ENCODE results near the gene SLC7A7. TPM values are rescaled to one million over a fixed set of nuclear protein-coding genes. Genes with fewer than 3 reads are reported as not detected.

Gene SLC7A7
- total and polyA plus RNA-seq, 10 of the 15 experiments (the other 5 are each of a cell fraction or from before 2014, with no cell fraction given): 27.8 to 79.2 (median 50.8) TPM

DNA sequence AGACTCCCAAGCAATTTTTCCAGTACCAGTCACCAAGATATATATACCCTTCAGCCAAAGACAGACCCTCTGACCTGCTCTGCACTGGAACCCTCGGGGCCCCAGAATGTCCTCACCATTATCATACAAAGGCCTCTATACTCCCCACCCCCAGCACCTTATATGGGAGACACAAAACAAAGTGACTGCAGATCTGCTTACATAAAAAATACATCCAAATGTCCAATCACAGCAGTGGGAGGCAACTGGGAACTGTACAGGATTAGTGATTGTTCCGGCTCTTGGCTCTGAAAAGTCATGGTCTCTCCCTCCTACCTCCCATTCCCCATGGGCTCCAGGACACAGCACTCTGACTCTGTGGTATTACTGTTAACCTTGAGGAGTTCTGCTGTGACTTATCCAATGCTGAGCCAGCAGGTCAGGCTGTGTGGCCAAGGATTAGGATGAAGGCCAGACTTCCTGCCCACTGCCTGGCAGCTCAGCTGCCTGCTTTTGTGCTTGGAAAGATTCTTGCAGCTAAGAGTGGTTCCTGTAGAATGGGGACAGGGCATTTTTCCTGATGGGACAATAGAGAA lies 35.0 kb downstream of the SLC7A7 start (continued):
- TF ChIP-seq NFIC (IDR thresholded peaks at IDR 0.05; ENCODE audit: low read depth, low read length) (no peak), IKZF2 (IDR thresholded peaks at IDR 0.05) (no peak)

- ATAC-seq (peak; percentile 56), FAIRE-seq (no peak), DNase-seq (ENCODE audit: low read depth, low spot score) (no peak)
- Histone ChIP-seq H3K27me3 (replicated peaks in 1 of 2; ENCODE audit: control insufficient read depth in 2 of 2, insufficient read depth in 2 of 2, low read length in 1 of 2) (no peaks in the 10 kb centered on the region), H3K9ac (ENCODE audit: control insufficient read depth, insufficient read depth, low read length) (no peak overlapping the region), H3K79me2 (ENCODE audit: control insufficient read depth, insufficient read depth, low read length) (no peaks in the 10 kb centered on the region; the same call in 1 of the 2 replicates), H3K4me1 (ENCODE audit: control insufficient read depth, insufficient read depth, low read length) (peaks cover 13% of the 10 kb centered on the region), H3K9me3 (replicated peaks; ENCODE audit: control insufficient read depth, insufficient read depth, low read length) (no peaks in the 10 kb centered on the region), H3K4me3 (no peak overlapping the region), H4K20me1 (ENCODE audit: control insufficient read depth, insufficient read depth) (no peaks in the 10 kb centered on the region), H3K4me2 (ENCODE audit: control insufficient read depth, insufficient read depth) (no peak overlapping the region), H3K27ac (ENCODE audit: control insufficient read depth, insufficient read depth) (peak overlapping the region; percentile 46), H2AFZ (ENCODE audit: control insufficient read depth, low read depth, low read length) (no peak overlapping the region), H3K36me3 (ENCODE audit: control insufficient read depth in 2 of 2, insufficient read depth in 2 of 2, low read length in 1 of 2) (peaks cover 19 to 20% of the 10 kb centered on the region in 2 experiments)
- ChIA-PET SMC1A (ENCODE audit: uncharacterized antibody, unreplicated experiment) (interaction anchor here (0.8 to 7.2 kb wide), 14 partner anchors 13 to 211 kb away, joined by 3 to 84 read pairs (median 4); partner anchors contain the start of gene SLC7A7), RAD21 (ENCODE audit: unreplicated experiment) (interaction anchor here (1.0 to 7.2 kb wide), 7 partner anchors 13 to 179 kb away, joined by 3 to 51 read pairs (median 3); partner anchors contain the start of gene ABHD4), POLR2A (interaction anchor here (1.5 kb wide), 2 partner anchors 36 to 54 kb away, joined by 3 to 6 read pairs; no protein-coding TSS in a partner anchor), CTCF (interaction anchor here (0.6 to 8.1 kb wide), 20 partner anchors 11 to 207 kb away, joined by 3 to 92 read pairs (median 5); partner anchors contain the start of genes OXA1L and SLC7A7)
- no peak for TF ChIP-seq PAX8 (IDR thresholded peaks at IDR 0.05)
- TF ChIP-seq YY1 (IDR thresholded peaks at IDR 0.05; ENCODE audit: low read depth, low read length): no peak
- no peak for TF ChIP-seq SRF (IDR thresholded peaks at IDR 0.05; ENCODE audit: low read depth in 2 of 2, low read length in 2 of 2)
- no peak for TF ChIP-seq NBN (IDR thresholded peaks at IDR 0.05)
- TF ChIP-seq ETV6 (conservative IDR thresholded peaks at IDR 0.05 in 1 of 2, IDR thresholded peaks at IDR 0.05 in 1 of 2; ENCODE audit: borderline replicate concordance in 1 of 2, low read depth in 1 of 2): 0 out of 4 replicates have a peak, but pooled peaks of 1 of the 2 experiments have one; percentile 14
- no peak for TF ChIP-seq SMAD1 (IDR thresholded peaks at IDR 0.05; ENCODE audit: low read depth, partially characterized antibody)
- TF ChIP-seq RUNX3 (IDR thresholded peaks at IDR 0.05; ENCODE audit: low read length): peak; percentile 10; the same call in 1 of the 2 replicates
- 0 out of 2 replicates have a peak, but pooled peaks have one; percentile 31 for TF ChIP-seq NFIC (IDR thresholded peaks at IDR 0.05; ENCODE audit: low read depth, low read length)
- no peak for TF ChIP-seq LARP7 (IDR thresholded peaks at IDR 0.05)
- no peak for TF ChIP-seq CREM (IDR thresholded peaks at IDR 0.05; ENCODE audit: low read depth)
- TF ChIP-seq RCOR1 (conservative IDR thresholded peaks at IDR 0.05; ENCODE audit: low read depth, low read length): no peak
- TF ChIP-seq HCFC1 (IDR thresholded peaks at IDR 0.05; ENCODE audit: low read length): no peak
- no peak for TF ChIP-seq NR2F1 (conservative IDR thresholded peaks at IDR 0.05)
- no peak for TF ChIP-seq NRF1 (conservative IDR thresholded peaks at IDR 0.05; ENCODE audit: low read depth, low read length)
- no peak for TF ChIP-seq NFXL1 (IDR thresholded peaks at IDR 0.05; ENCODE audit: borderline replicate concordance)
- TF ChIP-seq EGR1 (IDR thresholded peaks at IDR 0.05; ENCODE audit: borderline replicate concordance in 1 of 2, low read depth in 2 of 2, low read length in 2 of 2): no peak
- peak; percentile 30; the same call in 1 of the 2 replicates for TF ChIP-seq JUNB (IDR thresholded peaks at IDR 0.05)
- no peak for TF ChIP-seq USF2 (IDR thresholded peaks at IDR 0.05; ENCODE audit: borderline replicate concordance, low read depth, low read length)
- BruUV-seq (replicated peaks): no TSS peak
- 46% methylated on average over 2 of the region's 2 CpGs for WGBS (ENCODE audit: insufficient coverage, insufficient replicate concordance, low lambda C conversion rate, missing lambda C conversion rate)
- in situ Hi-C loops (cut with MboI): loop anchor here (5.0 kb wide), 2 partner anchors 69 to 206 kb away; no protein-coding TSS in a partner anchor
- intact Hi-C loops (cut with micrococcal nuclease; ENCODE audit: unreplicated experiment): loop anchor here (5.0 kb wide), 1 partner anchor 124 kb away; no protein-coding TSS in a partner anchor
Measured at GRCh38 chr14:22778084-22778483, 37.2 kb downstream of the SLC7A7 start.

All from GM12878 (cell line).